ENCODE results near the gene TIAM1.

GRCh38 chr21:31326522-31327242 is 17.4 kb downstream of the TIAM1 start:
- TF ChIP-seq POLR2A (IDR thresholded peaks at IDR 0.05): no peak
- TF ChIP-seq, protein P1, sequence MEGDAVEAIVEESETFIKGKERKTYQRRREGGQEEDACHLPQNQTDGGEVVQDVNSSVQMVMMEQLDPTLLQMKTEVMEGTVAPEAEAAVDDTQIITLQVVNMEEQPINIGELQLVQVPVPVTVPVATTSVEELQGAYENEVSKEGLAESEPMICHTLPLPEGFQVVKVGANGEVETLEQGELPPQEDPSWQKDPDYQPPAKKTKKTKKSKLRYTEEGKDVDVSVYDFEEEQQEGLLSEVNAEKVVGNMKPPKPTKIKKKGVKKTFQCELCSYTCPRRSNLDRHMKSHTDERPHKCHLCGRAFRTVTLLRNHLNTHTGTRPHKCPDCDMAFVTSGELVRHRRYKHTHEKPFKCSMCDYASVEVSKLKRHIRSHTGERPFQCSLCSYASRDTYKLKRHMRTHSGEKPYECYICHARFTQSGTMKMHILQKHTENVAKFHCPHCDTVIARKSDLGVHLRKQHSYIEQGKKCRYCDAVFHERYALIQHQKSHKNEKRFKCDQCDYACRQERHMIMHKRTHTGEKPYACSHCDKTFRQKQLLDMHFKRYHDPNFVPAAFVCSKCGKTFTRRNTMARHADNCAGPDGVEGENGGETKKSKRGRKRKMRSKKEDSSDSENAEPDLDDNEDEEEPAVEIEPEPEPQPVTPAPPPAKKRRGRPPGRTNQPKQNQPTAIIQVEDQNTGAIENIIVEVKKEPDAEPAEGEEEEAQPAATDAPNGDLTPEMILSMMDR (IDR thresholded peaks at IDR 0.05 in 4 of 5, conservative IDR thresholded peaks at IDR 0.05 in 1 of 5): no peak

Measured in gastrocnemius medialis (tissue), 4 donors.